Measurements from ENCODE around the gene BEGAIN. TPM values are rescaled to one million over a fixed set of nuclear protein-coding genes. Genes with fewer than 3 reads are reported as not detected.

BEGAIN gene
- total RNA-seq, 2 donors from 2014 or later = 1.7 to 2.1 TPM

DNA sequence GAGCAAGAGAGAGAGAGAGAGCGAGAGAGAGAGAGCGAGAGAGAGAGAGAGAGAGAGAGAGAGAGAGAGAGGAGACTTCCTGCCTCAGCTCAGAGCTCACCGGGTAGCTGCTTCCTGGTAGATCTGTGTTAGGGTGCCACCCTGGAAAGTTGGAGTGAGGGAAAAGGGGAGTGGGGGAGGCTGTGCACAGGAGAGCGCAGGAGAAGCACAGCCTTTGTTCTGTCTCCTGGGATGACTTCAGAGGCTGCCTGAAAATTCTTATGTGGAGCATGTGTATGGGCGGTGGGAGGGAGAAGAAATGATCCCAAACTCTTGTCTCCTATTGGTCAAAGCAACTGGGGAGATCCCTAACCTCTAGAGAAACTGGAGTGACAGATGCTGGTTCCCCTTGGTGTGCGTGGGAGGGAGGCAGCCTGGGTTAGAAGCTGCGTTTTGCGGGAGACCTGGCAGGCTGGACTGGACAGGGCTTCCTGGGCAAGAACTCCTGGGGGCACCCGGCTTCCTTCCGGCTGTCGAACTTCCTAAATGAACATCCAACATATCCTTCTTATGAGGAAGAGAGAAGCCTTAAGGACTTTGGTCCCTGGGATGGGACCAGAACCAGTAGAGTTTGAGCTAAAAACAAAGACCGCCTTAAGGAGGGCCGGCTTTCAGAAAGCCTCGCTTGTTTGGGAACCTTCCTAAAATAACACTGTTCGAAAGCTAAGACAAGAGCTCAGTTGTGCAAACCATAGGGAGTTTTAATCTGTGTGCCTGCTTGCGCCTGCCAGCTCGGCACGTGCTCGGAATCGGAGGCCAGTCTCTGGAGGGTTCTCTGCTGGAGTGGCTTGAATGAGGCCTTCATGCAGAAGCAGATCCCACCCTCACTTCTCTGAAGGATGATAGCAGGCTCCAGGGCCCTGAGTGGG lies 30.4 kb upstream of the BEGAIN start:
- intact Hi-C loops (cut with DNase I) = no loop called here
- ATAC-seq = peak; percentile 52 to 82
- DNase-seq = peak; percentile 41

DNA sequence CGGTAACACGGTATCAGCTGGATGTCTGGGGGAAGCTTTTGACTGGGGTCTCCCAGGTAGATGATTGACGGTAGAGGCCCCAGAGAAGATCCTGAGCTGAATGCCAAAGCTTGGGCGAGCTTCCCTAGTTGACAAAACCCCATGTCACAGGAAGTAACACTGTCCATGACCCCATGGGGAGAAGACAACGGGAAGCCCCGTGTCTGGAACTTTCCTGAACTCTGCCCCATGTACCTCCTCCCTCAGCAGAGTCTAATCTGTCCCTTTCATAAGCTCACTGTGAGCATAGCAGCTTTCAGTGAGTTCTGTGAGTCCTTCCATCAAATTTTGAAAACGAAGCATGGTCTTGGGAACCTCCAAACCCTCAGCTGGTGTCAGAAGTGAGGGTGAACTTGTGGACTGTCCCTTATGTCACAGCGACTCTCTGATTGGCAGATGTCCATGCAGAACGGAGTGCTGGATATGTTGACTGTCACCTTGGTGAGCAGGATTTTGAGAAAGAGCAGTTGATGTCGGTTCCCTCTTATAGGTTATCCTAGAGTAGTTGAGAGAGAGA lies 29.7 kb upstream of the BEGAIN start:
- intact Hi-C loops (cut with DNase I) = no loop called here
- DNase-seq = no peak
- no peak for ATAC-seq

DNA sequence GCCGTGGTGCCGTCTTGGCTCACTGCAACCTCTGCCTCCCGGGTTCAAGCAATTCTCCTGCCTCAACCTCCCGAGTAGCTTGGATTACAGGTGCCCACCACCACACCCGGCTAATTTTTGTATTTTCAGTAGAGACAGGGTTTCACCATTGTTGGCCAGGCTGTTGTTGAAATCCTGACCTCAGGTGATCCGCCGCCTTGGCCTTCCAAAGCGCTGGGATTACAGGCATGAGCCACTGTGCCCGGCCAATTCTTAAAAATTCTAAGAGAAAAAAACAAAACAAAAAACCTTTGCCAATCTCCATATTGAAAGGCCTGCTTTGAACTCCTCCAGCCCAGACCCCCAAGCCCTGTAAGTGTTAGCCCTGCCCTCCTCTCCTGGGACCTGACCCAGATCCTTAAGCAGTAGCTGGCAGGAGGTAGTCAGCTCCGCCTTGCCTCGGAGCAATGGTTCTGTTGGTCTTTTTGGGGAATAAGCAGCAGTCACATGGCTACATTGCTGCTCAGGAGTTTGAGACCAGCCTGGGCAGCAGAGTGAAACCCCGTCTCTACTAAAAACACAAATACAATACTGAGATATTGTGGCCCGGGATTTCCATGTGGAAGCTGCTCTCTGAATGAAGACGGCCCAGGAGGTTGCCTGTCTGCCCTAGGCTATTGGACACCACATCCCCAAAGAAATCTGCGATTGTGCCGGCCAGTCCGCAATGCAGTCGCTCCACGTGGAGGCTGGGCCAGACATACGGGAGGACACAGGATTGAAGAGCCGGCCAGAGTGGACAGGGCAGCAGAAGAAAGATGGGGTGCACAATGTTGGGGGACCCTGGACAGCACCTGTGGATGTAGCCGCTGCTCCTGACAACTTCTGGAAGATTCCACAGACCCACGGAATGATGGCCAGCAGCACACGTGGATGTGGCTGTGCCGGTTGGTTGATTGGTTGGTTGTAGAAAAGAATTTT lies 28.8 kb upstream of the BEGAIN start:
- DNase-seq (no peak), ATAC-seq (no peak)
- intact Hi-C loops (cut with DNase I) = no loop called here

DNA sequence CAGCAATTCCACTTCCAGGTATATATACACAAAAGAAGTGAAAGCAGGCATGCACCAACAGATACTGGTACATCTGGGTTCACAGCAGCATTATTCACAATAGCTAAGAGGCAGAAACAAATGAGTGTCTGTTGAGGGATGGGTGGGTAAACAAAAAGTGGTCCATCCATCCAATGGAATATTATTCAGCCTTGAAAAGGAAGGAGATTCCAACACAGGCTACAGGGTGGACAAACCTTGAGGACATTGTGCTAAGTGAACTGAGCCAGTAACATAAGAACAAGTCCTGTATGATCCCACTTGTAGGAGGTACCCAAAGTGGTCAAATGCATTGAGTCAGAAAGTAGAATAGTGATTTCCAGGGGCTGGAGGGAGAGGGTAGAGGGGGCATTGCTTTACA lies 27.6 kb upstream of the BEGAIN start:
- ATAC-seq (no peak), DNase-seq (no peak)
- intact Hi-C loops (cut with DNase I) = no loop called here

DNA sequence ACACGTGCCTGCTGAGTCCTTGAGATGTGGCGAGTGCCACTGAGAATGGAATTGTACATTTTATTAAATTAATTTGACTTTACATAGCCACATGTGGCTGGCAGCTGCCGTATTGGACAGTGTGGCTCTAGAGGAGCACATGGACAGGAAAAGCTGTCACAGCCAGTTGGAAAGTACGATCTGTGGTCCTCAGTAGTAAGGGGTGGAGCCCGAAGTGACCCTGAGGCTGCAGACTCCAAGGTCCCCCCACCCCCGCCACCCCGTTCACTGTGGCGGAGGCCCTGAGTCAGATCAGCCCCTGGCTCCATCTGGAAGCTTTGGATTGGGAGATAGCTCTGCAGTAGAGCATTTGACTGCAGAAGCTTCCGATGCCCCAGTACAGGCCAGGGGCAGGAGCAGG lies 25.8 kb upstream of the BEGAIN start:
- no peak for ATAC-seq
- DNase-seq = no peak

DNA sequence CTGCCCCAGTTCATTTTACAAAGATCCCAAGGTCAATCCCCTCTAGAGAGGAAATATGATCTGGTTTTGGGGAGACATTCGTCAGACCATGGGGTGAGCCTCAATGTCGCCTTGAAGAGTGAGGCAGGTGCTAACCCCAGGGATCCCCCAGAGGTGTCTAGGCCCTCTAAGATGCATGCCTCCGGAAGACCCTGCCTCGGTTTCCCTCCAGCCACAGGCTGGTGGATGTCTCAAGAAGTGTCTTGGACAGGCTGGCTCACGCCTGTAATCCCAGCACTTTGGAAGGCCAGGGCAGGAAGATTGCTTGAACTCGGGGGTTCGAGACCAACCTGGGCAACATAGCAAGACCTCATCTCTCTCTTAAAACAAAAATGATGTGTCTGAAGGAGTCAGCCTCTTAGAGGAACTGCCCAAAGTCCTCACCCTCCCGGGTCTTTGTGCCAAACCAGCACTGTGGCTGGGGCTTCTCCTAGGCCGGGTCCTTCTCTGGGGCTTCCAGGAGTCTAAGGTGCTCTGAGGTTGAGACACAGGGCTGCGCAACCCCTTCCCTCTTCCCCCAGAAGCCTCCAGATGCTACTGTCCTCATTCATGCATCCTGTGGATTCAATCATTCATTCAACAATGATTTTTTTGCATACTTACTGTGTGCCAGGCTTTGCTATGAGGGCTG lies 24.7 kb upstream of the BEGAIN start:
- ATAC-seq = no peak
- no peak for DNase-seq
- intact Hi-C loops (cut with DNase I) = no loop called here

More for the DNA sequence above, 25.8 kb upstream of the BEGAIN start:
- intact Hi-C loops (cut with DNase I) = no loop called here

DNA sequence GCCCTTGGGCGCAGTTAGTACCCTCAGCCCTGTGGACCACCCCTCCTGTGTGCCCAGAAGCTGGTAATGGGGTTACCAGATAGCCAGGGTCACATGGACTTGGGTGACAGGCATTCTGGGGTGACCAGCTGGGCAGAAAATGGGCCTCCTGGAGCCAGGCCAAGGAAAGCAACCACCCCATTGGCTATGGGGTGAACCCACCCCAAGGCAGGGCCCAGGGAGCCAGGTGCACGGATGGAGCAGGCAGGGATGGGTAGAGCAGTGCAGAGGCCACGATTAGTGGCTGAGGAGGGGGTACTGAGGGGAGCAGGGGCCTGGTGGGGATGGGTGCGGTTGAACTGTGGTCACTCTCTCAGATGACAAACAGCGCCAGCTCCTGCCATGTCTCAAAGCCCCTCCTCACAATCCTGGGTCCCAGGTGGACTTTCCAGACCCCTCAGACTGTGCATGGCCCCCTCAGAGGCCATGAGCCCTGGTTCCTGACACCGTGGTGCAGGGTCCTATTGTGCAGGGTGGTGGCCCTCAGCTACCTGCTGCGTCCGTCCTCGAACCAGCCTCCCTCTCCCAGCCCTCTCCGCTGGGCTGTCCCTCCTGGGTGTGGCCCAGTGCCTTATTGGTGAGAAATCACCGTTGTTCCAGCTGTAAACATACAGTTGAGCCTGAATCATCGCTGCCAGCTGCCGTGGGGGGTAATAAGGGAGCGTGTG lies 23.4 kb upstream of the BEGAIN start:
- ATAC-seq (no peak), DNase-seq (no peak)
- intact Hi-C loops (cut with DNase I) = no loop called here

DNA sequence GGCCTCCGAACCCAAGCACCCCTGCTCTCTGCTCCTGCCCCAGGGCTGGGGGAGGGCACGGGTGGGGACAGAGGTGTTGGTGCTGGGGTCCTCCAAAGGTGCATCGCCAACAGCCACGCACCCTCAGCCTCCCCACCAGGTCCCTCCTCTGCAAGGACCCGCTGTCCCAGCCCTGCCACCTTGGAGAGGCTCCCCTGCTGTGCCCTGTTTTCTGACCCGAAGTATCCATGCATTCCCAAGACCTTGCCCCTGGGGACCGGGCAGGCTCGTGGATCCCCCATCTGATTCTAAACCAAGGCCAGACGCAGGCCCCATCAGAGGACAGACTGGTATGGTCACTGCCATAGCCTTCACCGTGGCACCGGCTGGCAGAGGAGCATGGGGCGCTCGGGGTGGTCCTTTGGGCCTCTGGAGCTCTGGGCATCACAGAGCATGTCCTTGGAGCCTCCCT lies 22.7 kb upstream of the BEGAIN start:
- DNase-seq = no peak
- no peak for ATAC-seq
- intact Hi-C loops (cut with DNase I) = no loop called here

DNA sequence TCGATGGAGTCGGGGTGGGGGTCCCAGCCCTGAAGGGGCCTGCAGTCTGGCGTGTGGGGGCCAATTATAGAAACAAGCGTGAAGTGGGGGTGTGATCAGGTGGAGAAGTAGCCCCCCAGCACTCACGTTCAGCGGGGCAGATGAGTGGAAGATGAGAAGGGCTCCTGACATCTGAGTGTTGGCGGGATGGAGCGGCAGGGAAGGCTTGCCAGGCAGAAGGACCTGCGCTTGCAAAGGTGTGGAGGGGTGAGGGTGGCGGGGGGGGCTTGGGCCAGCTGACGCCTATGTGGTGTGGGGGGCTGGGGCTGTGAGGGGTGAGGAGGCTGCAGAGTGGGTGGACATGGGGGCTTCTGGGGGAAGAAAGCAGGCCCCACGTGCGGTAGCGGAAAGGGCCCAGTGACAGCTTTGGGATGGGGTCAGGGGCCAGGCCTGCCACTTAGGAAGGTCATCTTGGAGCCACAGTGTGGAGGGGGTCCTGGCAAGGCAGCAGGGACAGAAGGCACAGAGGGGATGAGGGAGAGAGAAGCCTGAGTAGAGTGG lies 22.2 kb upstream of the BEGAIN start:
- ATAC-seq (no peak), DNase-seq (no peak)
- intact Hi-C loops (cut with DNase I) = no loop called here

DNA sequence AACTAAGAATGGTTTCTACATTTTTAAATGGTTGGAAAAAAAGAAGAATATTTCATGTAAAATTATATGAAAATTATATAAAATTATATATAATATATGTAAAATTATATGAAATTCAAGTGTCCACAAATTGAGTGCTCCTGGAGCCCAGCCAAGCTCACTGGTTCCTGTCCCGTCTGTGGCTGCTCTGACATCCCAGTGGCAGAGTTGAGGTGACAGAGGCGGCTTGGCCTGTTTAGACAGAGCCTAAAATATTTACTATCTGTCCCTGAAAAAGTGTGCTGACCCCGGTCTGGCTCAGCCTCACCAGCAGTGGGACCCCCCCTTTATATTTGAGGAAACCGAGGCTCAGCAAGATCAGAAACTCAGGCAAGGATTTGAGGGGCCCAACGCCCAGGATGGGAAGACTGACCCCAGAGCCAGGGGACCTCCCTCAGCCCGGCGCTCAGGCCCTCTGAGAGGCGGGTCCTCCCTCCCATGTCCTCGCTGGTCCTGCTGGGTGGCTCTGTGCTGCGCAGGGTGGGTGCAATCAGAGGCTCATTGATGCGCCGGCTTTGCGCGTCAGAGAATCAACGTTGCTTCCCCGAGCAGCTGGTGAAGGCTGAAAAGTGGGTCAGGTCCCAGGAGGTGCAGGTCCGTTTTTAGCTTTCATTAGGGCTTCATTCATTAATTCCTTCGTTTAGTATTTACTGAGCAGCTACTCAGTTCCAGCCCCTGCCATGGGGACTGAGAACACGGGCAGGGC lies 21.5 kb upstream of the BEGAIN start:
- intact Hi-C loops (cut with DNase I) = no loop called here
- ATAC-seq (no peak), DNase-seq (no peak)

DNA sequence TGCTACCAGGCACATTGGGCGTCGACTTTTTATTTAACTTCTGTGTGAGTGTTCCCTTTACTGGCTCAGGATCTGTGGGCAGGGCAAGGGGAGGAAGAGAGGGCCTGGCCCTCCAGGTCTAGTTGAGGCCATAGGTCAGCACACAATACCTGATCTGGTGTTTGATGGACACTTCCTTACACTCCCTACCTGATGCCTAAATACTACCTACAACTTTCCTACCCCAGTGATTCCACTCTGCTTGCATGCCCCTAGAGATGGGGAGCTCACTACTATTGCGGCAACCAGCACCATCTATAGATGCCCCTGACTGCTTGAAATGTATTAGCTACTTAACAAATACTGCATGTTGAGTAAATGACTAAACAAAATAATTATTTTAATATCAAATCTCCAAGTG lies 20.8 kb upstream of the BEGAIN start:
- no peak for DNase-seq
- intact Hi-C loops (cut with DNase I) = no loop called here

DNA sequence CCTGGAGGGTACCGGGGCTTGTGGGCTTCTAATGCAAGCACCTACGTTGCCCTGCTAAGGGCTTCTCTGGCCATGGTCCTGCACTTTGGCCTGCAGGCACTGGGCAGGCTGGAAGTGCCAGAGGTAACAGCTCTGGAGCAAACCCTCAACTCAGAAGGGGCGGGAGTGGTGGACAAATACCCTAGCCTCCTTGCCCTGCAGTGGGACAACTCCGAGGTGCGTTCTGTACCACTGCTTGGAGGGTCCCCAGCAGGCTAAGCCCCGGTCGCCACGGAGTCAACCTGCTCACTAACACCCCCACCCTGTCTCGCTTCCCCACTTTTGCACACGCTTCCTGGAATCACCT lies 20.4 kb upstream of the BEGAIN start:
- DNase-seq (no peak), ATAC-seq (no peak)
- intact Hi-C loops (cut with DNase I) = no loop called here

More for the DNA sequence above, 20.8 kb upstream of the BEGAIN start:
- ATAC-seq = no peak

DNA sequence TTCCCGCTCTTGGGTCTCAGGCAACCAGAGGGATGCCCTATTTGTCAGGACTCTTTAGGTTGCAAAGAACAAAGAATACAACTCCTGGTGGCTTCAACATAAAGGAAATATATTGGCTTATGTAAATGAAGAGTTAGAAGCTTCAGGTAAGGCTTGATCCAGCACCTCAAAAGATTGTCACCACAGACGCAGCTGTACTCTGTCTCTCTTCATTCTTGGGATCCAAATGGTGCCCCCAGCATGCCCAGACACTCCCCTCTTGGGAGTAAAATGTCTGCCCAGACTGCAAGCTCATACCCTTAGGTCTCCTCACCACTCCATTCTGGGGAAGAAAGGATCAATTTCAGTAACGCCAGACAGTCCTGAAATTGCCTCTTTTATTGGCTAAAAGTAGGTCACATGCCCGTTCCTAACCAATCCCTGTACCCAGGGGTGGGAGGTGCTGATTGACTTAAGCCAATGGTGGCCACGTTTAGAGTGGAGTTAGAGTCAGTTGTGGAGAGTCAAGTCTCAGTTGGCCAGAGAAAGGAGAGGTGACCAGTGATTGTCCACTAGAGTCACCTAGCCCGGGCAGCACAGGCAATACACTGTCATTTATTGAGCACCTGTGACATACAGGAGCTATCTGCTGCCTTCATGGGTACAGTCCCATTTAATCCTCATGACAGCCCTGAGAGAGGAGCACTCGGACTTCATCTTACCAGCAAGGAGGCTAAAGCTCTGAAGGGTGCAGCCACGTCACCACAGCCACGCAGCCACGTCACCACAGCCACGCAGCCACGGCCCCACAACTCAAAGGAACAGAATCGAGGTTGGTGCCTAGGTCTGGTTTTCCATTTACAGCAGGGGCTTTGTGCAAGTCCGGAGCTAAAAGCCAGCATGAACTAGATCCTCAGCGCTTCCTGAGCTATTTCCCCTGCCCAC lies 19.7 kb upstream of the BEGAIN start:
- ATAC-seq = no peak
- intact Hi-C loops (cut with DNase I) = no loop called here
- DNase-seq = no peak

DNA sequence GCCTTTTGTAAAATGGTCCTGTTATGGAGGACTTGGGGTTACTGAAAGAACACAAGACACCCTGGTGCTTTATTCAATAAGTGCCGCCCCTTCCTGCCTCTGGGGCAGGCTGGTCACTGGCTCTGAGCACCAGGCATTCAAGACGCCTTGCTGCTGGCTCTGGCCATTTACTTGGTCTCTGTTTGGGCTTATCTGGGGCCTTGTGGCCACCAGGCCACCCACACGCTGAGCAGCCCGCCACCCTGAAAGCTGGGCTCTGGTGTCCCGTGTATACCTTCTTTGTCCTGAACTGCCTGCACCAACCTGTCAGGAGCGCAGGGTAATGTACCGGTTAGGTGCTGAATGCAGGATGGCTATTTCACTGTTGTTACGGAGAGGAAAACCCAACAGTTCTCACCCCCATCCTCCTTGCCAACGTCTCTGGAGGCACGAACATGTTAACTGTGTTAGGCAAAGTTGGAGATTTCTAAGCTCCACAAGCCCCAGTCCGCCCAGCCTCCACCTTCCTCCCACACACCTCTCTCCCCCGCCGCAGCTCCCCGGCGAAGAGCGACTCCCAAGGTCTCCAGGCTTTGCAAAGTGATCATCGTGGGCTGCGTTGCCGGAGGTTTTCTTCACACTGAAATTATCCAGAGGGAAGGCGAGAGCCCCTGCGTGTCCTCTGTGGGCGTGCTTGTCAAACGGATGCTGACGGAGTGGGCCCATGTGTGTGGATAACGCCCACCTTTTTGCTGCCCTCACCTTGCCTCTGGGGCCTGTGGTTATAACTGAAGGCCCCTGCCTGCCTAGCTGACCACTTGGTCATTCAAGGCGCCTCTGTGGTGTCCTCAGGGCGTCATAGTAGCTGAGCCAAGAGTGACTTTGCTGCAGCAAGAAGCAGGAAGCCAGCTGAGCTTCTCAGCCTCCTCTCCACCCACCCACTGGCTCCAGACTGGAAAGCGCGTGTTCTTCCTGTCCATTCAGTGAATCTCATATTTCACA lies 18.8 kb upstream of the BEGAIN start:
- ATAC-seq (peak in 1 of 2 donors; percentile 41), DNase-seq (no peak)
- intact Hi-C loops (cut with DNase I) = no loop called here

DNA sequence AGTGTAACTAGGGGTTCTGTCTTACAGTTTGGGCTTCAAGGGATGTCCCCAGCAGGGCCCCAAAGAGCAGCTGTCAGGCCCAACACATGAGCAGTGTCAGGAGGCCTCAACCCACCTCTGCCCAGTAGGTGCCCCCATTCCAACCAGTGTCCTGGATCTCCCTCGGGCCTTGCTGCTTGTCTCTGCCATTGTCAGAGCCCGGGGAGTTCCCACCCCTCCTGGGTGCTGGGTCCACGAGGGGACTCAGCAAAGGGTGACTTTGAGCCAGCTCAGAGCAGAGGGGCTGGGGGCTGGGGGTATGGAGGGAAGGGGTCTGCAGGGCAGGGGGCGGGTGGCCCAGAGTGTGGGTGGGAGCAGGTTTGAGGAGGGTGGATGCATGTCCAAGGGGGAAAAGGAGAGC lies 18.0 kb upstream of the BEGAIN start:
- ATAC-seq (no peak), DNase-seq (no peak)
- intact Hi-C loops (cut with DNase I) = no loop called here

DNA sequence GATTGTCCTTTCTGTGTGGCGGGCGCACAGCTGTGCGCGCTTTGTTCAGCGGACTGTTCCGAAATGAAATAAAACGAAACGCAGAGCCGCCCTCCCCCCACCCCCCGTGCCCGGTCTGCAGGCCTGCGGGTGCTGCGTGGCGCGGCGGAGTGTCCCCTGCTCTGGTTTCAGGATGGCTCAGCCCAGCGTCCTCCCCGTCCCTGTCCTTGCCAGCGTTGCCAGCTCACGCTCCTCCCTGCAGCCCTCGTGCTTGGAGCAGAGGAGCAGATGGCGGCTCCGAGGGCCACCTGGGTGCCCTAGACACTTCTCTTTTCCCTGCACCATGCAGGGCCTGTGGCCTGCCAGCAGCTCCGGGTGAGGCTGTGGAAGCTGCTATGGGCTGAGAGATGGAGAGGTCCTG lies 17.5 kb upstream of the BEGAIN start:
- no peak for DNase-seq
- intact Hi-C loops (cut with DNase I) = no loop called here
- no peak for ATAC-seq
